DOHH2 (cell line): ENCODE data around the gene ZNF892.

ENCODE experiments used
- EZH2phosphoT487 ChIP-seq: fragments of 200-600 bp; sonication (generic); IDR thresholded peaks from 2 replicates; pipeline ENCODE4 v1.6.1; 2017; ENCODE audit warnings: borderline replicate concordance, mild to moderate bottlenecking, antibody characterized with exemption, low read length, moderate library complexity, mixed read lengths
- TF ChIP-seq, protein P1 (sequence below): fragments of 200-600 bp; sonication (generic); IDR thresholded peaks from one replicate; pipeline ENCODE4 v1.5.1; 2014; ENCODE audit warnings: antibody characterized with exemption, mild to moderate bottlenecking, low read depth, low read length; ENCODE audit not compliant: poor library complexity, severe bottlenecking

- TF ChIP-seq, protein P1, sequence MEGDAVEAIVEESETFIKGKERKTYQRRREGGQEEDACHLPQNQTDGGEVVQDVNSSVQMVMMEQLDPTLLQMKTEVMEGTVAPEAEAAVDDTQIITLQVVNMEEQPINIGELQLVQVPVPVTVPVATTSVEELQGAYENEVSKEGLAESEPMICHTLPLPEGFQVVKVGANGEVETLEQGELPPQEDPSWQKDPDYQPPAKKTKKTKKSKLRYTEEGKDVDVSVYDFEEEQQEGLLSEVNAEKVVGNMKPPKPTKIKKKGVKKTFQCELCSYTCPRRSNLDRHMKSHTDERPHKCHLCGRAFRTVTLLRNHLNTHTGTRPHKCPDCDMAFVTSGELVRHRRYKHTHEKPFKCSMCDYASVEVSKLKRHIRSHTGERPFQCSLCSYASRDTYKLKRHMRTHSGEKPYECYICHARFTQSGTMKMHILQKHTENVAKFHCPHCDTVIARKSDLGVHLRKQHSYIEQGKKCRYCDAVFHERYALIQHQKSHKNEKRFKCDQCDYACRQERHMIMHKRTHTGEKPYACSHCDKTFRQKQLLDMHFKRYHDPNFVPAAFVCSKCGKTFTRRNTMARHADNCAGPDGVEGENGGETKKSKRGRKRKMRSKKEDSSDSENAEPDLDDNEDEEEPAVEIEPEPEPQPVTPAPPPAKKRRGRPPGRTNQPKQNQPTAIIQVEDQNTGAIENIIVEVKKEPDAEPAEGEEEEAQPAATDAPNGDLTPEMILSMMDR, result no peak
- no peak for TF ChIP-seq EZH2phosphoT487
Measured at GRCh38 chr2:95158891-95159619, 48.3 kb upstream of the ZNF892 start.
